ENCODE data around the gene SFMBT2.

Gene SFMBT2

DNA sequence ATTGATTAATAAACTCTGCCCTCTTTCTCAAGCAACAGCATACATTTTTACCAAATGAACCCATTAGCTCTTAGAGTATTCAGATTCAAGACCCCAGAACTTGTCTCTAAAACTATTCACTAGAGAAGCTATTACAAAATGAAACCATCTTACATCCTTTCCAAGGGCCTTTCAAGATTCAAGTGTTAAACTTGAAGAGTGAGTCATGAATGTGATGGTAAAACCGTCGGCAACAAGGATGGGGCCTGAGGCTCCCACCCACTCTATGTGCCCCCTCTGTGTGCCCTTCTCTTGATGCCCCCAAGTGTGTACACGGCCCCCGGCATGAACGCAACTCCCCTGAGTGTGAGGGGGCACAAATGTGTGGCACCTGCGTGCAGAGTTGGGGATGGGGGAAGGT, 46.4 kb downstream of the SFMBT2 start:
- DNase-seq (ENCODE audit: low read depth in 2 of 2): no peak

DNA sequence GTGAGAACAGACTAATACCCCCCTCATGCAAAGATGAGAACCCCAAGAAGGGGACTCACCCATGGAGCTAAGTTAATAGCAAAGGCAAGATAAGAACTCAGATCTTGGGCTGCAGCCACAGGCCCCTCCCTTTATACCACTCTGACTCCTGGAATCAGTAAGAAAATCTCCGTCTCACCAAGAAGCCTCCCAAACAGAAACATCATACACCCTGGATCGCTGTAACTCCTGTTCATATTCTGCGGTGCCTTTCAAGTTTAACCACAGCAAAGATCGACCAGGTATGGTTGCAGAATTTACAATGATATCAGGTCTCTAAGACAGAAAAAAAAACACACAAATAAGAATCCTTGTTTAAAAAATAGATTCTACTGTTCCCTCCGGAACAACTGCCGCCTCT, 47.1 kb downstream of the SFMBT2 start:
- no peak for DNase-seq (ENCODE audit: low read depth in 2 of 2)

DNA sequence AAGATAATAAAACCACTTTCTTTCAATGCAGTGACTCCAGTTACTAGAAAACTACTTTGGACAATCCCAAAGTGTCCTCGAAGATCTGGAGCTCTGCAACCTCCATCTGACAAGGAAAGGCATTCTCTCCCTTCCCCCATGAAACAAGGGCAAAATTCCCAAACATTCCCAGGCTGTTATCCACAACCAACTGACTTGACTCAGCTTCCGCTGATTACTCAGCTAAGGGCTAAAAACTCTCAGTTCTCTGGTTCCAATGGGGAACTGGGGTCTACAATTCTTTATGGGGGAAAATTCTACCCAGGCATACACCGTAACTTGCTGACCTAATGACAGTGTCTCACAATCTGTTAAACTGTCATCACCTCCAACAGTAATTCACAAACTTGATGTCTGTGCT, 48.4 kb downstream of the SFMBT2 start:
- DNase-seq (ENCODE audit: low read depth in 2 of 2): no peak

DNA sequence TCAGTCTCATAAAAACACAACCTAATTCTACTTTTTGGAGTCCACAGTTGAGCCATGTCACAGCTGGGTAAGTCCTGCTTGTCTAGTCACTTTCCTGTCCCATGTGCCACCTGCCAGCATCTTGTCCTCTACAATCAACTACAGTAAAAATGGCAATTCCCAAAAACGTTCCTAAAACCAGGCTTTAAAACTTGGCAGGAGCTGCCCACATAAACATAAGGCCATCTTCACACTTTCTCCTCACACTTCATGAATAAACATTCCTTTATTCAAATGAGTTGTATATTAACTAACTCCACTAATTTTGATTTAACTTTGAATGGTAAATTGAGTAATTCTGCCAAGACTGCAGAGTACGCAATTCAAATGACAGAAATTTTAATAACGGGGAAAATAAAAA, 49.5 kb downstream of the SFMBT2 start:
- DNase-seq (ENCODE audit: low read depth in 2 of 2): no peak

DNA sequence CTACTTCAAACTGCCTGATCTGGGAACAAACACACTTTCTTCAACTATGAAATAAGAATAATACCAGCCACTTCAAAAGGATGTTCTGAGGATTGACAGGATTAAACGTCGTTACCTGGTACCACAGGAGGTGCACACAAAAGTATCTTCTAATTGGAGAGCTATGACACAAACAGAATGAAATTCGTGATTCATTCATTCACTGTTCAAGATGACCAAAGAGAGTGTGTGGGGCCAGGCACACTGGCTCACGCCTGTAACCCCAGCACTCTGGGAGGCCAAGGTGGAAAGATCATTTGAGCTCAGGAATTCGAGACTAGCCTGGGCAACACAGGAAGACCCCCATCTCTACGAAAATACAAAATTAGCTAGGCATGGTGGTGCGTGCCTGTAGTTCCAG, 50.9 kb downstream of the SFMBT2 start:
- no peak for DNase-seq (ENCODE audit: low read depth in 2 of 2)

DNA sequence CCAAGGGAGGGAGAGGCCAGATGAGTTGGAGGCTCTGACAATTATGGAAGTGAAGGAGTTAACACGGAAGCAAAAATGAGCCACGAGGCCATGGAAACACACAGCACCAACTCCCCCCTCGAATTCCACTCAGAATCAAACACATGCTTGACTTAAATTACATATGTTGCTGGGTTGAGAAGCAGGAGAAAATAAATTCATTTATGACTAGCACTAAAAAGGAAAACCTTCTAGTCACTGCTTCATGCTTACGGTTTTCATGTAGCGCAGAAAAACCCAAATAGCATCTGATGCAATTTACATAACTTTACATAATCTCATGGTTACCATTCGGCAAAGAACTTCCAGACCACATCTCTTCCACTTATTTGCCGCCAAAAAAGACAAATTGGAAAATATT, 51.5 kb downstream of the SFMBT2 start:
- no peak for DNase-seq (ENCODE audit: low read depth in 2 of 2)

DNA sequence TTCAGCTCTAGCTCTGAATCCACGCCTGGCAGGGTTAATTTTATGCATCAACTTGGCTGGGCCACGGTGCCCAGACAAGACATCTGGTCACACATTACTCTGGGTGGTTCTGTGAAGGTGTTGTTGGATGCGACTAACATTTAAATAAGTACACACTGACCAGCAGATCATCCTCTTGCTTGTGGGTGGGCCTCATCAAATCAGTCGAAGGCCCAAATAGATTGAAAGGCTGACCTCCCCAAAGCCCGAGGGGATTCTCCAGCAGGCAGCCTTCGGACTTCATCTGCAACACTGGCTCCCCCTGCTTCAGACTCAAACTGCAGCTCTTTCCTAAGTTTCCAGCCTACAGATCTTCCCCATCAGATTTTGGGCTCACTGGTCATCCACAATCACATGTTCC, 53.6 kb downstream of the SFMBT2 start:
- DNase-seq (ENCODE audit: low read depth in 2 of 2): no peak

DNA sequence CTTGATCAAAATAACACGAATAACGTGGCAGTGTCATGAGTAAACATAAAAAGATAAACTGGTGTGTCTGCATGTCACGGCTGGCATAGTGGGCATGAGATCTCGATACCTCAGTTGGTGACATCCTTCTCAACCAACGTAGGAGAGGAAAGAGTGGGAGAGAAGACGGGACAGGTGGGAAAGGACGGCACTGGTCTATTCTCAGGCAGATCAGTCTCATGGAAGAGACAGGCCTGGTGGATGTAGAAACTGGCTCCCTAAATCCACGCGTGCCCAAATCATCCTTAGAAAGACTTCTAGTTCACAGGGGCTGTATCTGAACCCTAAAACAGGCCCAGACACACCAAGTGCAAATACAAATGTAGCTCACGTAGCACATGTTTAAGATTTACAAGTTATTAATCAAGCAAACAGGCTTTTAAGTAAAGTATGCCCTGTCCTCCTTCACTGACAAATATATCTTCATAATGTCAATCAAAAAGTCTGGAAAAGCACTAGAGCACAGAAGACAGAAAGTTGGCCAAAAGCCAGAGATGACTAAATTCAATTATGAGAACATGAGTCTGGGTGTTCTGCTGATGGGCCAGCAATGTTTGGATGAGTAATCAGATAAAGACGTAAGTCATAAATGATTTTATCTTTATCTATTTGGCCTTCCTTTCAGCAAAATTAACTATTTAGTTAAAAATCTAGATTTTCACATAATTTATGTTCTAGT, 56.3 kb downstream of the SFMBT2 start:
- DNase-seq (ENCODE audit: low read depth in 2 of 2): no peak

DNA sequence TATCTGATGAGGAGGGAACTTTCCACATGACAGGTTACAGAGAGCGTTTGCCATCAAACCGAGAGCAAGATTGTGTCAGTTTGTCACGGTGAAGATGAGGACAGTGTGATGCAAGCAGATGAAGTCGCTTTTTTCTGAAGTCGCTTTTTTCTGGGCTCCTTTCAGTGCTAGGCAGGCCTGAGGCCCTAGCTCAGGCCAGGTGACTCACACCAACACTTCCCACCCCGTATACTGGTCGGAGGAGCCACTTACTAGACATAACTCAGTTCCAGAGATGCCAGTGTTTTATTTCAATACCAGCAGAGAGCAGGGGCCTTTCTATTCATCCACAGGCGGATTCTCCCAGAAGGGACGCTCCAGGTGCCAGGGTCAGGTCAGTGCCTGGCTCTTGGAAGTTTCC, 58.9 kb downstream of the SFMBT2 start:
- no peak for DNase-seq (ENCODE audit: low read depth in 2 of 2)

DNA sequence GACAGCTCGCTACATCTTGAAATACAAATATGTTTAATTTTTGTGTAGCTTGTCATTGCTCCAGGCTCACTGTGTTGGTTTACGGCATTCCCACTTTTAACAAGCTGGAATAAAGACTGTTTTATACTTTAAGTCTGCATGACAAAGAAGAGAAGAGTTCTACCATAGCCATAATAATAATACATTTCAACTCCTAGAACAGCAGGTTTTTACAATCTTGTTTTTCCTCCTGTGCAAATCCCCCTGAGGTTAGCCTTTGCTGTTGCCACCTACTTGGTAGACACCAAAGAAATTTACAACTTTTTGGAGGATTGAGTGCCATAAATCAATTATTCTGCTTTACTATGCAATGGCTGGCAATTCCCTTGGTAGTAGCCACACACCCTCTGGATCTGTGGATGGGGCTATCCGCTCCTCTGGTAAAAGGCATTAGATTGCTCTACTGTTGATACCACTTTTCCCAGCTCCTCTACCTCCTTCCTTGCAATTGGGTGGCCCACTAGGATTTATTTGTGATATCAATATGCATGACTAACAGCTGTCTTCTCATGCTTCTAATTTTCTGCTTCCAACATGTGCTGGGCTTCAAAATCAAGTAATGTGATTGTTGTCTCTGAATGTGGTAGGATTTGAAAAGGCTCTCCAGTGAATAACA, 60.2 kb downstream of the SFMBT2 start:
- DNase-seq (ENCODE audit: low read depth in 2 of 2): no peak

DNA sequence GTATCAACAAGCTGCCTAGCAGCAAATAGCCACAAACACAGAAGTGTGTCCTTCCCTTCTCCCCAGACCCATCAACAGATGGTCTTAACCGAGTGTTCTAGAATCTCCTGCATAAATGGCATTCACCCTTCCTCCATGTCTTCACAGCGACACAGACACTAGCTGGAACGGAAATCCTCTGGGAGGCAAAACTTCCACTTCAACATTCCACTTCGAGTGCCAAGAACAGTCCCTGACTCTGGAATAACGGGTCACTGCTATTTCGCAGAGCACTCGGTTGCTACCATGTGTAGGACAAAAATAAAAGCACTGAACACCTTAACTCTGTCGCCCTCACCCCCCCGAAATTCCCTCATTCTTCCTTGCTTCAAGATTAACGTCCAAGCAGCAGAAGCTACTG, 65.1 kb downstream of the SFMBT2 start:
- no peak for DNase-seq (ENCODE audit: low read depth in 2 of 2)

DNA sequence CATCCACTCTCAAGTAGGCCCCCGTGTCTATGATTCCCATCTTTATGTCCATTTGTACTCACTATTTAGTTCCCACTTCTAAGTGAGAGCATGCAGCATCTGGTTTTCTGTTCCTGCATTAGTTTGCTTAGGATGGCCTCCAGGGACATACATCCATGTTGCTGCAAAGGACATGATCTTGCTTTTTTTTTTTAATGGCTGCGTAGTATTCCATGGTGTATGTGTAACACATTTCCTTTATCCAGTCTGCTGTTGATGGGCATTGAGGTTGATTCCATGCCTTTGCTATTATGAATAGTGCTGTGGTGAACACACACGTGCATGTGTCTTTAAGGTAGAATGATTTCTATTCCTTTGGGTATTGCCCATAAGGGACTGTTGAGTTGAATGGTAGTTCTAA, 67.8 kb downstream of the SFMBT2 start:
- DNase-seq (ENCODE audit: low read depth in 2 of 2): no peak

DNA sequence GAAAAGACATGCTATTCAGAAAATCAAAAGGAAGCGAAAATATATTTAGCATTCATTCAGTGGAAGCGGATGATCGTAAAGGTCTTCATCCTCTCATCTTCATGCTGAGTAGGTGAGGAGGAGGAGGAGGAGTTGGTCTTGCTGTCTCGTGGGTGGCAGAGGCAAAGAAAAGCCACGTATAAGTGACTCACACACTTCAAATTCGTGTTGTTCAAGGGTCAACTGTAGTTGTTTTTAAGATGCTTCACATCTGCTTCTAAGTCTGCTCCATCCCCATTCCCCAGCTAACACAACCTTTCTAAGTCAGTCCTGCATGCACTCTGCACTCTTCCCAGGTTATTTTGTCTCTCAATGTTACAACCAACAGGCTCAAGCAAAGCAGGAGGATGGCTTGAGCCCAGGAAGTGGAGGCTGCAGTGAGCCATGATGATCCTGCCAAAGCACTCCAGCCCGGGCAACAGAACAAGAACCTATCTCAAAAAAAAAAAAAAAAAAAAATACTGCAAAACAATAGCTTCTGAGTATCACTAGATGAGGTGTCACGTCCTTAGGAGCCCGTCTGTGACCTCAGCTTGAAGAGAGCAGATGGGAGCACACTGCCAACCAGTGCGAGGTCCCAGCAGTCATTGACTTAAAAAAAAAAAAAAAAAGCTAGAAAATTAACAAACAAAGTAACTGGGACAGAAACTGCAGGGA, 70.5 kb downstream of the SFMBT2 start:
- DNase-seq (ENCODE audit: low read depth in 2 of 2): no peak

DNA sequence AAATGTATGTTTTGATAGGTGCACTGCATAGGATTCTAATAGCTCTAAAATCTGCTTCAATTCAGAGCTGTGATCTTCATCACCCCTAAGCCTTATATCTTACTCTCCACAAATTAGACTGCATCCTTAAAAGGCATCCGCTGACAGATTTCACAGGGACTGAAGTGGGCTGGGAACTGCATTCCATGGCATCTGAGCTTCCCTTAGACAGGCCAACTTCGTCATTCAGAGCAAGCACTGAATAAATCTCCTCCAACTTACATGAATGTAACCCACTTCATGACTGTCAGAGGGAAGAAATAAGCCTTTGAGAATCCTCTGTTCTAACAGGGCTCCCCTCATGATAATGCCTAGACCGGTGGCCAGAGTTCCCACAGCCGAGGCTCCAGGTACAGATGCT, 71.3 kb downstream of the SFMBT2 start:
- no peak for DNase-seq (ENCODE audit: low read depth in 2 of 2)

DNA sequence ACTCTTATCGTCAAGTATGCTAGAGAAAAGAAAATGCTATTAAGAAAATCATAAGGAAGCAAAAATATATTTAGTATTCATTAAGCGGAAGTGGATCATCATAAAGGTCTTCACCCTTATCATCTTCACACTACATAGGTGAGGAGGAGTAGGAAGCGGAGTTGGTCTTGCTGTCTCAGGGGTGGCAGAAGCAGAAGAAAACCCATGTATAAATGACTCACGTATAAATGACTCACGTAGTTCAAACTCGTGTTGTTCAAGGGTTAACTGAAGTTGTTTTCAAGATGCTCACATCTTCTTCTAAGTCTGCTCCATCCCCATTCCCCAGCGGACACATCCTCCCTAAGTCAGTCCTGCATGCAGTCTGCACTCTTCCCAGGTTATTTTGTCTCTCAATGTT, 72.4 kb downstream of the SFMBT2 start:
- no peak for DNase-seq (ENCODE audit: low read depth in 2 of 2)

DNA sequence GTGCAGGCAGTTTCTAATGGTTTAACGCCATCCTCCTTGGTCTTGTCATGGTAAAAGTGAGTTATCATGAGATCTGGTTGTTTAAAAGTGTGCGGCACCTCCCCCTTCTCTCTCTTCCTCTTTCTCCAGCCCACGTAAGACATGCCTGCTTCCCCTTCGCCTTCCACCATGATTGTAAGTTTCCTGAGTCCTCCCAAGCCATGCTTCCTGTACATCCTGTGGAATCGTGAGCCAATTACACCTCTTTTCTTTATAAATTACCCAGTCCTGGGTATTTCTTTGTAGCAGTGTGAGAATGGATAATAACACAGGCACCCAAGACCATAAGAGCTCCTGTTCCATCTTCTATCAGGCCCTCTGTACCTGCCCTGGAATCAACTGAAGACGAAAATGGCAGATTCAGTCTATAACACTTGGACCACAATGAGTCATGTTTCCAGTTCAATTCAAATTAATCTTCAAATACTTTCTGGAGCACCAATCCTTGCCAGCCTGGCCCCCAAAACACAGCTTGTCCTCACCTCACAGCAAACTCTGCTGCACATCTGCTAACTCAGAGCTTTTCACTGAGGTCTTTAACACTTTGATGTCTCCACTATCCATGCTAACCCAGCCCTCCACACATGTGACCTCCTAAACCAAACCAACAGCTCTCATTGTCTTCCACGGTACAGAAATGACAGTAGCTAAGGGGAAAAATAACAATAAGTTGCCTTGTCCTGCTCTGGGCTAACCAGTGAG, 73.2 kb downstream of the SFMBT2 start:
- peak in 1 of 2 experiments; percentile 16 for DNase-seq (ENCODE audit: low read depth in 2 of 2)

DNA sequence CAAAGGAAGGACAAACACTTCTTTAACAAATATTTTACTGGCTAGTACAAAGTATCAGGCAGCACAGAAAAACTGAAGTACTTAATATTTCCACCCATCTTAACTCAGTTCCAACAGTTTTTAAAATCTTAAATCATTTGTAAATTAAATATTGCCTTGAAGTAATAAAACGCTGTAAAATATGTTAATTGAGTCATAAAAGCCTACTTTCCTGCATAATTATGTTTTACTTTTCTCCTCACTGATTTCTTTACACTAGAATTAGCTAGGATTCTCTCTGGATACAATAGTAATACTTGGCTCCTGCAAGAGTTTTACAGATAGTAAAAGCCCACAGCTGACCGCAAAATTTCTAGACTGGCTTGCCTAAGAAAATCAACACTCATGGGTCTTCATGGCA, 74.9 kb downstream of the SFMBT2 start:
- no peak for DNase-seq (ENCODE audit: low read depth in 2 of 2)

DNA sequence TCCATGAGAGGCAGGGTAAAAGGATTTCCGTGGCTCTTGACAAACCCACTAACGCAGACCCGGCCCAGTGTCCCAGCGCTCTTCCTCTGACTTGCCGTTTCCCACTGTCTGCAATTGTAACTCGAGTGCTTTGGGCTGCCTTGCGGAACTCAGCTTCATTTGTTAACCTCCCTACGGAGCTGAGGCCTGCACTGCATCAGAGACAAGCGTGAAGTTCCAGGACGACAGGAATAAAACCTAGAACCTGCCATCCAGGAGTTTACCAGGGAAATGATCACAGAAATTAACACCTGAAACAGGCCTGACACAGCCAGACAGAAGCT, 76.2 kb downstream of the SFMBT2 start:
- DNase-seq (ENCODE audit: low read depth in 2 of 2): no peak

DNA sequence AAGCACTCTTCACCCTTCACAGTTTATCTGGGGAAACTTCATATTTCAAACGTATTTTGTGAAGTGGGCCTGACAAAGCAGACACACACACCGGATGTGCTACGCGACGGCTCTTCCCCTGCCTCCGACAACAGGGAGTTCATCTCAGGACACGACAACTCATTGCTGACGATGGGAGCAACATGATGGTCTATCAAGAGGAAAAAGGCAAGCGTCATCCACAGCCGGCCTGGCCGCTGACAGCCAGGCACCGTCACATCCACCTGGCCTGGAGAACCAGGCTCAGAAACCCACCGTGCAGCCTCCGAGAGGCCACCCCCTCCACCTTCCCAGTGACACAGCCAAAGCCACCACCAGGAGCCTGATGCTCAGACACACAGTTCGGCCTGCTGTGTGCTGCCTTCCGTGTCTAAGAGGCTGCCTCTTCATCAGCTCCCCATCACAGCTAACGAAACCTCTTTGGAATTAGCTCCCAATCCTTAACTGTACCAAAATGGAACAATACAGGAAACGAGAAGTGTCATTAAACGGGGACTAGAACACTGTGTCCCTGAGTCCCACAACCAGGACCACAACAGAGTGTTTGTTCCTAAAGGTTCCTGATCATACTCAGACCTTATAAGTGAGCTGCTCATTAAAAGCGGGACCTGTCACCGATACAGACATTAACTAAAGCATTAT, 76.7 kb downstream of the SFMBT2 start:
- no peak for DNase-seq (ENCODE audit: low read depth in 2 of 2)

DNA sequence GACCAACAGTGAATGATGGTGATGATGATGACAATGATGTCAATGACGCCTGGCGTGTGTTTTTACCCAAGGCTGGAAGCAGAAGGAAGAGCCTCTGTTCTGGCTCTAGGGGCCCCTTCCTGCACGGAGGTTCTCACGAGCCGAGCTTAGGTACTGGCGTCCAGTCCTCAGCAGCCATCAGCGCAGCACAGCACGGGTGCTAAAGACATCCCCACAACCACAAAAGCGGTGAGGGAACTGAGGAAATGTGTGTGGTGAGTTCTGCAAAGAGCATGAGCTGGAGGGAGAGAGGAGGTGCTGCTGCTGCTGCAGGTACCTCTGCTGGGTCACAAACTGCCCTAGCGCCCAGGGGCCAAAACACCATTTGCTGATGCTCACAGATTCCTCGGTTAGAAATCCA, 81.6 kb downstream of the SFMBT2 start:
- no peak for DNase-seq (ENCODE audit: low read depth in 2 of 2)

DNA sequence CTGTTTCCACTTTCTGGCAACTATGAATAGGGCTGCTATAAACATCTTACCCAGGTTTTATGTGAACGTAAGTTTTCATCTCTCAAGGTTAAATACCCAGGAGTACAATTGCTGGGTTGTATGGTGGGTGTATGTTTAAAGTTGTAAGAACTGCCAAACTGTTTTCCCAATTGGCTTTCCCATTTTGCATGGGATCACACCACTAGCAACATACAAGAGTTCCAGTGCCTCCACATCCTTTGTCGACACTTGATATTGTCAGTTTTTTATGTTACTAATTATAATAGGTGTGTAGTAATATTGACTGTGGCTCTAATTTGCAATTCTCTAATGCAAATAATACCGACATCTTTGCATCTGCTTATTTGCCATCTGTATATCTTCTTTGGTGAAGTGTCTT, 82.9 kb downstream of the SFMBT2 start:
- no peak for DNase-seq (ENCODE audit: low read depth in 2 of 2)

DNA sequence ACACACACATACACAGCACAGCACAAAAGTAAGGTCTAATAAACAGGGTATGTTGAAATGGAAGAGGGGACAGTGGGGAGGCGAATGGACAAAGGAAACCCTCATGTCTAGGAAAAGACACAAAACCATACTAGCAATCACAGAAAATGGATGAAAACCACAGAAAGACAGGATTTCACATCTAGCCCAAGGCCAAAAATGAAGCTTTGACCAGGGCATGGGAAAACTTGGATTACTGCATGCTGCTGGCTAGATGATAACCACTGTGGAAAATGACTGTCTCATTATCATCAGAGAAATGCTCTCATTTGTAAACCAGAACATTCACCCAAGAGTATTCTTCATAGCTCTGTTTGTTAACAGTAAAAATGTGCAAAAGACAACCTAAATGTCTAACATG, 88.2 kb downstream of the SFMBT2 start:
- no peak for DNase-seq (ENCODE audit: low read depth in 2 of 2)
